Ectodermal cell (in vitro differentiated cells): ENCODE measurements around the gene CACTIN.
A peak's percentile ranks its signal among the peaks of the same experiment; 100 is the strongest.

Source experiments
- H3K27ac ChIP-seq: 2 replicates; pipeline ENCODE4 v1.7.0; 2013; ENCODE audit warnings: mild to moderate bottlenecking, low read depth, low read length; ENCODE audit not compliant: insufficient read depth, poor library complexity, severe bottlenecking
- H3K27me3 ChIP-seq: 2 replicates; pipeline ENCODE4 v1.7.0; 2013; ENCODE audit warnings: mild to moderate bottlenecking, low read length; ENCODE audit not compliant: insufficient read depth, control insufficient read depth, poor library complexity, severe bottlenecking
- H3K36me3 ChIP-seq: one replicate; pipeline ENCODE4 v1.7.0; 2013; ENCODE audit warnings: low read length; ENCODE audit not compliant: control insufficient read depth, insufficient read depth
- H3K4me1 ChIP-seq: one replicate; pipeline ENCODE4 v1.7.0; 2013; ENCODE audit warnings: low read length; ENCODE audit not compliant: control insufficient read depth, insufficient read depth
- H3K4me3 ChIP-seq: 2 replicates; pipeline ENCODE4 v1.7.0; 2013; ENCODE audit warnings: low read depth, low read length, control low read depth; ENCODE audit not compliant: insufficient read depth
- H3K9me3 ChIP-seq: 2 replicates; pipeline ENCODE4 v1.7.0; 2013; ENCODE audit warnings: mild to moderate bottlenecking, low read length, moderate library complexity; ENCODE audit not compliant: control insufficient read depth
- WGBS, 2 experiments: methylation state at CpG; one replicate each; pipeline ENCODE4 v1.1.7; 2013; ENCODE audit warnings: missing lambda C conversion rate in 2 of 2; 5-methylcytosine and 5-hydroxymethylcytosine counted together

Gene CACTIN

DNA sequence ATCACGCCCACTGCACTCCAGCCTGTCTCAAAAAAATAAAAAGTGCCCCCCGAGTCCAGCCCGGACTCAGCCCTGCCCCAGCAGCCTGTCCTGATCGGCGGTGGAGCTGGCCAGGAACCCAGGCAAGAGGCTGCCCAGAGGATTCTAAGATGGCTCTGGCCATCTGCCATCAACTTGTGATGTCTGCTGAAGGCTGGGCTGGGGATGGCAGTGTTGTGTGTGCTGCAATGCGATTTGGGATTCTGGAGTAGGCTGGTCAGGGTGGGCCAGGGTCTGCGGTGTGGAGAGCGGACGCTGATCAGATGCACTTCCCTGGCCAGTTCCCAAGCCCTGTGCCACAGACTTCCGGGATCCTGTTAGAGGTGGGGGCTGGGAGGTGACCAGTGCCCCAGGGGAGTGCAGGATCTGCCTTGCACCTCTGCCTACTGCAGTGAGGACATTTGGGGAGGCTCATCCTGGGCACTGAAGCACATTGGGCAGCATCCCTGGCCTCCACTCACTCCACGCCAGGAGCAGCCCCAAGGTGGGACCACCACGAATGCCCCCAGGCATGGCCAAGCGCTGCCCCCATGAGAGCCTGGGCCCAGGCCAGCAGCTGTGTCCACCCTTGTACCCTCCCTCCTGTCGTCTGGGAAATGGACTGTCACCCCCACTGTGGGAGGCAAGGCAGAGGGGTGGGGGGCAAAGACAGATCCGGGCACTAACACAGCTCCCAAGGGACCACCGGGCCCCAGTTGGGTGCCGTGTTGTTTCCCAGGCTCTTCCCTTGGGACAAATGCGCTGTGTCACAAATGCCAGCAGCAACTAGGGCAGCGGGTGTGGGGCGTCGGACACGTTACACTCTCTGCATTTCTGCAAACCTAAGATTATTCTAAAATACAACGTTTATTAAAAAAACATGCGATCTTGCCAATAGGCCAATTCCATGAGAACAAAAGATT is 16.5 kb downstream of the CACTIN start:
- Histone ChIP-seq H3K9me3 (no peaks in the 10 kb centered on the region), H3K4me3 (no peak overlapping the region), H3K27me3 (peaks cover 31% of the 10 kb centered on the region), H3K27ac (no peak overlapping the region), H3K36me3 (peaks cover 11% of the 10 kb centered on the region), H3K4me1 (peaks cover 14% of the 10 kb centered on the region)
- 92 to 94% methylated on average over 24 of the region's 24 CpGs for WGBS, 2 experiments

DNA sequence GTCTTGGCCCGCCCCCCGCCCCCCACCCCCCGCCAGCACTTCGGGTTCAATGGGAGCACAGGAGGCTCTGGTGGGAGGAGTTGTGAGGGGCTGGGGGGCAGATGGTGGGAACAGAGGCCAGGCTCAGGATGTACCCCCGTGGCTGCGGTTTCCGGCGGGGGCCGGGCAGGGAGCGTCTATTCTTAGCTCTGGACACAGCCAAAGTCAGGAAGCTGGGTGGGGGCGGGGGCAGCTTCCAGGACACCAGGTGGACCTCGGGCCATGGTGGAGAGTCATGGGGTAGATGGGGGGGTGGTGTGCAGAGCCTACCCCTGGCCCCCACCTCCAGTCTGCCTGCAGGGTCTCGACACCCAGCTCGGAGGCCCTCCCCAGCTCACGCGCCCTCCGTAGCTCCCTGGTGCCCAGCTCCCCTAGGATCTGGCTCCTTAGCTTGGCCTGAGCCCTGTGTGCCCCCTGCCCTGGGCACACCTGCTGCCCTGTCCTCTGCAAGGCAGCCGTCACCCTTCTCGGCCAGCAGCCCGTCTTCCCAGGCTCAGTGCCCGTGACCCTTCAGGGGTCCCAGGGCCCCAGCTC is 17.8 kb downstream of the CACTIN start:
- Histone ChIP-seq H3K36me3 (peaks cover 11% of the 10 kb centered on the region), H3K4me1 (peaks cover 14% of the 10 kb centered on the region), H3K4me3 (no peak overlapping the region), H3K27ac (no peak overlapping the region), H3K27me3 (peaks cover 35% of the 10 kb centered on the region), H3K9me3 (no peaks in the 10 kb centered on the region)
- 91 to 92% methylated on average over 21 of the region's 21 CpGs for WGBS, 2 experiments

DNA sequence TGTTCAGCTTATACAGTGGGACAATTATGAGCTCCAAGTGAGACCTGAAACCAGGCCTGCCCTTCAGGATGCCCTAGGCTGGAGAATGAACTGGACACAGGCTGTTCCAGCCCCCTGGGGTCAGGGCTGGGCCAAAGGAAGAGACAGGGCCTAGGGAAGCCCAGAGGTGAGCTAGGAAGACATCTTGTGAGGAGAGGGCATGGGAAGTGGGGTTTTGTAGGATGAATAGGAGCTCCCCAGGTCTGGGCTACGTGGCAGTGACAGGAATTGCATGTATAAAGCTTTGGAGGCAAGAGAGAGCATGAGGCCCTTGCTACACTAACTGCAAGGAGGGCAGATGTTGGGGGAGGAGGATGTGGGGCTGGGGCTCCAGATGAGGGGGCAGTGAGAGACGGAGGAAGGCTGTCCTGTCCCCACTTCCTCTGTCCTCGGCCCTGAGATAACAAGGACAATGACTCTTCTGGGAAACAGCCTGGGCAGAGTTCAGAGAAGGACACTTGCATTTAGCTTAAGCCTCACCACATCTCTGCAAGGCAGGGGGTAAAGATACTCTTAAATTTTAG is 18.4 kb downstream of the CACTIN start:
- peaks cover 35% of the 10 kb centered on the region for H3K27me3 ChIP-seq
- H3K27ac ChIP-seq = no peak overlapping the region
- no peak overlapping the region for H3K4me3 ChIP-seq
- H3K4me1 ChIP-seq = peaks cover 14% of the 10 kb centered on the region
- H3K36me3 ChIP-seq = peaks cover 11% of the 10 kb centered on the region
- H3K9me3 ChIP-seq = no peaks in the 10 kb centered on the region
- WGBS, 2 experiments = 88% methylated on average over 3 of the region's 3 CpGs

DNA sequence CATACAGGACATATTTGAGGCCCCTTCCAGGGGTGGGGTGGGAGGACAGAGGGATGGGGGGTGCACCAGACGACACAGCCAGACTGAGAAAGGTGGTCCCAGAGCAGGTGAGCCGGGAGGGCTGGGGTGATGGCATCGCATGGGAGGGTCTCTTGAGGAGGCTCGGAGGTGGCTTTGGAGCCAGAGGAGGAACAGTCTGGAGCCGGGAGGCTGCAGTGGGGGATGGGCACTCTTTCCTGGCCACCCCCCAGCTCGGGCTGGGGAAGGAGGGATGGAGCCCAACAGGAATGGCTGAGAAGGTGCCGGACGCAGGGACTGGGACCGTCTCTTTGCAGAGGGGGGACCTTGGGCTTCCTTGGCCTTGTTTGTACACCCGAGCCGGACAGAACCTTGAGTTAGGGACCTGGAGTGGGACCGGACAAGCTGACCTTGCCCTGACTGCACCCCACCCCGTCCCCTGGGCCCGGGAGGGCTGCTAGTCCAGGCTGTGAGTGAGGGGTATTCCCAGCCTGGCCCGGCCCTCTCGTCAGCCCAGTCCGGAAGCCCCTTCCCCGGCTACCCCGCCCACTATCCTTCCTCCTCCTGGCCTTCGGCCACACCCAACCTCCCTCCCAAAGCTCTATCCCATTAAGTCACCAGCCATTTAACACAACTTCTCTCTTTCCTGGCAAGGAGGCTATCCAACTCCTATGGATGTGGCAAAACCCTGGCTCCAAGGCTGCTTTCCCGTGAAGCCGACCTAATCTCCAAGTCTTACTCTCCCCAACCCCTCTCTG is 19.1 kb downstream of the CACTIN start:
- peaks cover 11% of the 10 kb centered on the region for H3K36me3 ChIP-seq
- peaks cover 14% of the 10 kb centered on the region for H3K4me1 ChIP-seq
- H3K4me3 ChIP-seq = peak overlapping the region; percentile 25
- no peaks in the 10 kb centered on the region for H3K9me3 ChIP-seq
- WGBS, 2 experiments = 12 to 13% methylated on average over 22 of the region's 22 CpGs
- no peak overlapping the region for H3K27ac ChIP-seq
- H3K27me3 ChIP-seq = peaks cover 35% of the 10 kb centered on the region

DNA sequence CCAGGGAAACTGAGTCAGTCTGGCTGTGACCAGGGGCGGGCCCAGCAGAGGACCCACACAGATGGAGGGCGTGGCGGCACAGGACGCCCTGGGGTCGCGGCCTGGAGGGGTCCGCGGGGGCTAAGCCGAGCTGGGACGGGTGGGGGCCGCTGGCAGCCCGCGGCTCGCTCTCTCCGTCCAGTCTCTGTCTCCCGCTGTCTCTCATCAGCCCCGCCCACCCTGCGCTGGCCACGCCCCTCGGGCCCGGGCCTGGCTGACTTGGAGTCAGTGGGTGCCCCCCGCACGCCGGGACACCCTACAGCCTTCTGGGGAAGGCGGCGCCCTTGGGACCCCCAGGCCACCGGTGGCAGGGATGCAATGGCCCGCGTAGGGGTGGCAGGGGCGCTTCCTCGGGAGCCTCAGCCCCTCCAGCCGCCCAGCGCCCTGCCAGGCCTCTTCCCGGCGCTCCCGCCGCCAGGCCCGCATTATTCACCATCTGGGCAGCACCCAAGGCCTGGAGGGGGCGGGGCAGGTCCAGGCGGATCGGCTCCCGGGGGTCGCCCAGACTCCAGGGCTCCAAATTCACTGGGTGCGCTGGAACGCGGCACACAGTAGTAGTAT is 19.8 kb downstream of the CACTIN start, which contains the start of gene TBXA2R:
TSS of gene TBXA2R (minus strand) at position 186 of the 600 bp plus-strand sequence. CDS start 6,241 bp downstream, outside the sequence.
- WGBS, 2 experiments = 3 to 5% methylated on average over 46 of the region's 46 CpGs
- H3K4me1 ChIP-seq = peaks cover 14% of the 10 kb centered on the region
- peak within 1 kb of the TSS; percentile 25 for H3K4me3 ChIP-seq
- H3K9me3 ChIP-seq = no peaks in the 10 kb centered on the region
- no peak within 1 kb of the TSS for H3K27ac ChIP-seq
- H3K36me3 ChIP-seq = peaks cover 11% of the 10 kb centered on the region
- H3K27me3 ChIP-seq = peaks cover 35% of the 10 kb centered on the region

DNA sequence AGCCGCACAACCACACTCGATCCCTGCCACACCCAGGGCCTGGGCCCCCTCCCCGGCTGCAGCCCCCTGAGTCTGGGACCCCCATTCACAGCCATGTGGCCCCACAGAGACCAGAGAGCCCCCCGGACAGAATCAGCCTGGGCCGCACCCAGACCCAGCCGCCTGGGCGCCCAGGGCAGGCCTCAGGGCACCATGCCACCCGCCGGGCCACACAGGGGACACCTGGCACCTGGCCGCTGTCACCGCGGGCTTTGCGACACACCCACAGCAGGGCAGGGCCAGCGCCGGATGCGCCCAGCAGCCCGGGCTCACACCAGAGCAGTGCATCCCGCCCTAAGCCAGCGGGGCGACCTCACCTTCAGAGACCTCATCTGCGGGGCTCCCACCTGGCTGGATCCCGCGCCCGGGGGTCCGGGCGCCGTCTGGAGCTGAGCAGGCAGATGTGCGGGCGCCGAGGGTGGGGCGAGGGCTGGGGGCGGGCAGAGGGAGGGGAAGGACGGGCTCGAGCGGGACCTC is 20.4 kb downstream of the CACTIN start:
- Histone ChIP-seq H3K36me3 (peaks cover 6% of the 10 kb centered on the region), H3K27me3 (peaks cover 35% of the 10 kb centered on the region), H3K27ac (no peak overlapping the region), H3K4me1 (peaks cover 14% of the 10 kb centered on the region), H3K4me3 (peak overlapping the region; percentile 25), H3K9me3 (no peaks in the 10 kb centered on the region)
- WGBS, 2 experiments = 21 to 23% methylated on average over 35 of the region's 35 CpGs

DNA sequence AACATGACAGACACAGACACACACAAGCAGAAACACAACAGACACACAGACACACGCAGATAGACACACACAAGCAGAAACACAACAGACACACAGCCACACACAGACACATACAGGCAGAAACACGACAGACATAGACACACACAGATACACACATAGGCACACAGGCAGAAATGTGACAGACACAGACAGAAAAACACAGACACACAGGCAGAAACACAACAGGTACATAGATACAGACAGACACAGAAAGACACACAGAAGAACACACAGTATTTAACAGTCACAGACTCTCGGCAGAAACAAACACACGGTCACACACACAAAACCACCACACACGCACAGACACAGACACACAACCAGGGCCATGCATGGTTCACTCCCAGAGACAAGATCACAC is 20.8 kb downstream of the CACTIN start:
- Histone ChIP-seq H3K9me3 (no peaks in the 10 kb centered on the region), H3K36me3 (peaks cover 5% of the 10 kb centered on the region), H3K4me3 (no peak overlapping the region), H3K27me3 (peaks cover 35% of the 10 kb centered on the region), H3K4me1 (peaks cover 14% of the 10 kb centered on the region), H3K27ac (no peak overlapping the region)
- WGBS, 2 experiments = 78 to 85% methylated on average over 5 of the region's 5 CpGs

DNA sequence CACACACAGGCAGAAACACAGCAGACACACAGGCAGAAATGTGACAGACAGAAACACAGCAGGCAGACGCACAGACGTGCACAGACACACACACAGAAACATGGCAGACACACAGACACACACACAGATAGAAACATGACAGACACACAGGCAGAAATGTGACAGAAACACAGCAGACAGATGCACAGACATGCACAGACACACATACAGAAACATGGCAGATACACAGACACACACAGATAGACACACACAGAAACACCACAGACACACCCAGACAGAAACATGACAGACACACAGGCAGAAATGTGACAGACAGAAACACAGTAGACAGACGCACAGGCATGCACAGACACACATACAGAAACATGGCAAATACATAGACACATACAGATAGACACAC is 21.2 kb downstream of the CACTIN start:
- WGBS, 2 experiments = 85 to 93% methylated on average over 3 of the region's 3 CpGs
- no peak overlapping the region for H3K27ac ChIP-seq

DNA sequence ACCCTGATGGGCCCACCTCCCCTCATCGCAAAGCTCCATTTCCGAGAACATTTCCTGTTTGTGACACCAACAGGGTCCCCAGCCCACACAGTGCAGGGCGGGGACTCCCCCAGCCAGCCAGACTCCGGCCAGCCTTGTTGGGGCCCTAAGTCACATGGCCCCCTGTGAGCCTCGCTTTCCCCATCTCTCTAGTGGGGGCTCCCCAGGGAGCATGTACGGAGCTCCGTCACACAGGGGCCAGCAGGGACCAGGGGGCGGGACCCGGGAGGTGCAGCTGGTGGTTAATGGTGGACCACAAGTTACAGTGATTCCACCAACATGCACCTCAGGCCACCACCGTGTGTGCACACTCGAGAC is 21.6 kb downstream of the CACTIN start:
- peaks cover 14% of the 10 kb centered on the region for H3K4me1 ChIP-seq
- H3K36me3 ChIP-seq = peaks cover 3% of the 10 kb centered on the region
- no peaks in the 10 kb centered on the region for H3K9me3 ChIP-seq
- no peak overlapping the region for H3K4me3 ChIP-seq
- H3K27ac ChIP-seq = no peak overlapping the region
- 86 to 89% methylated on average over 11 of the region's 11 CpGs for WGBS, 2 experiments
- peaks cover 35% of the 10 kb centered on the region for H3K27me3 ChIP-seq

More for the DNA sequence above, 21.2 kb downstream of the CACTIN start:
- H3K4me1 ChIP-seq = peaks cover 14% of the 10 kb centered on the region
- H3K9me3 ChIP-seq = no peaks in the 10 kb centered on the region
- H3K4me3 ChIP-seq = no peak overlapping the region
- H3K36me3 ChIP-seq = peaks cover 5% of the 10 kb centered on the region
- peaks cover 35% of the 10 kb centered on the region for H3K27me3 ChIP-seq
